ENCODE measurements around the gene EPHA1.

- TF ChIP-seq CTCF (IDR thresholded peaks at IDR 0.05): no peak
- TF ChIP-seq POLR2A (IDR thresholded peaks at IDR 0.05; ENCODE audit: low read depth): no peak
- no peak for TF ChIP-seq POLR2AphosphoS5 (IDR thresholded peaks at IDR 0.05)
Observed at GRCh38 chr7:143434660-143435059, 26.0 kb upstream of the EPHA1 start.
